HG03095 (cell line): ENCODE data around the gene RGR.

Experiments used
- ATAC-seq: cut with Tn5 transposase; IDR thresholded peaks from one replicate; pipeline ENCODE4 v1.9.1; 2021; ENCODE audit warnings: moderate library complexity; ENCODE audit not compliant: unreplicated experiment

RGR gene

DNA sequence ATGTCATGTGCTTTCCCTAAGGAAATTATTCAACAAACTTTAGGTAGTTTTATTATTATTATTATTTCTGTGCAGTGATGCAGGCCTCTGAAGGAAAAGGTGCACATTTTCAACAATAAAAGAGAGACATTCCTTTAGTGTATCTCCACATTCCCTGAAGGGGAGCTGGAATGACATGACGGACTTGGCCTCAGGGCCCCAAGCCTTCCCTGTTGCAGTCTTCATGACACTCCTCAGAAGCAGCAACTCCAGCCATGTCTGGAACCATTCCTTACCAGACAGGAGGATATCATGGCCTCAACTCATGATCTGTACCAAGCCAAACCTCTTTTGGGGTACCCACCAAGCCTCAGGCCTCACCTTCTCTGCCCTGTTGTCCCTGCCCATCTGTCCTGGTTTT is 48.3 kb downstream of the RGR start:
- no peak for ATAC-seq

DNA sequence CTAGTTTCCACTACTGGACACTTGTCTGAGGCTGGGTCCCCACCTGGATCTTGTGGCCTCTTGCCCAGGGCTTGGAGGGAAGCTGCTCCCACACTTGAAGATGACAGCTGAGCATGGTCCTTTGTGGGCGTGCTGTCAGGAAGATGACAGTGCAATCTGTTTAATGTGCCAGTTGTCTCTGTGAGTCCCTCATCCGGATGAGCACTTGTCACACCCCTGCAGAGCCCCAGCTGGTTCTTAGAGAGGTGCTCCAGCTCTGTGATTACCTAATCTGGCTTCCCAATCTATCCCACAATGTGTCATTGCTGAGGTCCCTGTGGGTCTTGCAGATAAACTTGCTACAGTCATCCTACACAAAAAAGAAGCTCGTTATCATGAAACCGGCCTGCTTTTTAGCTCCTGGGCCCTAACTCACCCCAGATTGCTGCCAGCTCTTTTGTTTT is 48.7 kb downstream of the RGR start:
- no peak for ATAC-seq

DNA sequence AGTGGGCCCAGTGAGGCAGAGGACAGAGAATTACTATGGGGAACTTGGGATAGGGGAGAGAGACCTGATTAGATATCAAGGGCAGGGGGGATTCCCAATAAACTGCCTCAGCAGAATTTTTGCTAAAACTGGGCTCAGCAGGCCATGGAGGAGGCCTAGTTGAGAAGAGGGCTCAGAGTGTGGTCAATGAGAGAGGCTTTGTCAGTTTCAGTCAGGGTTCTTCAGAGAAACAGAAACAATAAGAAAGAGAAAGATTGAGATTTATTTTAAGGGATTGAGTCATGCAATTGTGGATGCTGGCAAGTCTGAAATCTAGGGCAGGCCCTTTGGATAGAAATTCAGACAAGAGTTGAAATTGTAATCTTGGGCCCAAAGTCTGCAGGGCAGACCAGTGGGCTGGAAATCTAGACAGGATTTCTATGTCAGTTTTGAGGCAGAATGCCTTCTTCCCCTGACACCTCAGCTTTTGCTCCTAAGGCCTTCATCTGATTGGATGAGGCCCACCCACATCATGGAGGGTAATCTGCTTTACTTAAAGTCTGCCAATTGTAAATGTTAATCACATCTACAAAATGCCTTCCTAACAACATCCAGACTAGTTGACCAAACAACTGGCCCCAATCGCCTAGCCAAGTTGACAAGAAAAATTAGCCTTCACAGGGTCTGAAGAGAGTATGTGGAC is 50.1 kb downstream of the RGR start:
- ATAC-seq: peak; percentile 80

DNA sequence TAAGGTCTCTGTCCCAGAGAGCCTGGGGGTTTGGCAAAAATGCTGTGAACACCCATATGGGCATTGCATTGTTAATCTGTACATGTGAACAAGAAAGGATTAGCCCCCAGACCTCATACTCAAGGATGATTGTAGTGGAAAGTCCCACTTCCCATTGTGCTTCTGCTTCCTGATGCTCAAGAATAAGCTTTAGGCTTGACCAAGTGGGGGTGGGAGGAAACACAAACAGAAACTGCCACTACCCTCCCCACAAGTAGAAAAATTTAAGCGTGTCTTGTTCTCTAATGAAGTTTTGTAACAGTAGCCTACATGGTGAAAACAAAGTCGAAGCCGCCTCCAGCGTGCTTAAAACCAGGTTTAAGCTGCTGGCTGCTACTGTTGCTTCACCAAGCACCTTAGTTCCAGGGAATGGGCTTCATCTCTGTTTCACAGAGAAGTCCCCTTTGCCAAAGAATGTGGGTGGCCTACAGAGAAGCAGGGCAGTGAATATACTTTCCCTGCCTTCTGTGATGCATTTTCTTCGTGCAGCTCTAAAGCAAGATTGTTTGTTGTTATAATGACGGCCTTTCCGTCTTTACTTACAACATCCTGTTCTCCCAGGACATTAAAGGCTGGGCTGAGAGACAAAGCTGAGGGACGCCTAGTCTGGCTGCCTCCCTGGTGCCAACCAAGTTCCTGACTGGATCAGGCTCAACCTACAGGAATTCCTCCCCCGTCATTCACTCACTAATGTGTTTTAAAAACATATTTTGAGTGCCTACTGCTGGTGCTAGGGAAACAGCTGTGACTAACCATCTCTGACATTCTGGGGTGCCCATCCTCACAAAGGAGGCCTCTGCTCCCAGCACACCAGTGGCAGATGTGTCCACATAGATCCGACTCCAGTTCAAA is 51.5 kb downstream of the RGR start:
- ATAC-seq: no peak

DNA sequence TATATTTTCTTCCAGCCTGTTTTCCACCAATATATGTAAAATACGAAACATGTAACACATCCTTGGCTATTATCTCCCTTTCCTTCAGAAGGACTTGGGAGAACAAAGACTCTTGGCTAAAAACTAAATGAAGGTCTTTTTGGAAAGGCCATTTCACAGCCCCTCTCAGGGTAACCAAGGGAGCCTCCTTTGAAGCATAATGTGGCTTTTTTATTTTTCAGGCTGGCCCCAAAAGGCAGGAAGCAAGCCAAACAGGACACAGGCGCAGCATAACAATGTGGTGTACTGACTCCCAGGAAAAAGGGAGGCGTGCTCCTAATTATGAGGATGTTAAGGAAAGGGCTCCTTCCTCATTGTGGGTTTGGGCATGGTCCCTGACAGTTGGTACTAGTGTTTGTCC is 53.2 kb downstream of the RGR start:
- no peak for ATAC-seq

DNA sequence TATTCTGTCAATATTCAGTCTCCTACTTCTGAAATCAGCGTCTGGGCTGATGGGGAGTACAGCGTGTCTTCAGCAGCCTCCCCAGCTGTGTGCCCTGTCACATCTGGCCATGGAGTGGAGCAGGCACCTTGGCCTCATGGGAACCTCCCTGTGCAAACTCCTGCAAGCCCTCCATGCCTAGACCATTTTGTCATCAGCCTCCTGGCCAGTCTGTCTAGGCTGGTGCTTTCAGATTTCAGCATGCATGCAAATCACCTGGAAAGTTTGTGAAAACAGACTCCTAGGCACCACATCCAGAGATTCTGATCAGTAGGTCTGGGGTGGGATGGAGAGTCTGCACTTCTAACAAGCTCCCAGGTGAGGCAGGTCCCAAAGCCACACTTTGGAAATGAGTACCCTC is 57.4 kb downstream of the RGR start:
- no peak for ATAC-seq

DNA sequence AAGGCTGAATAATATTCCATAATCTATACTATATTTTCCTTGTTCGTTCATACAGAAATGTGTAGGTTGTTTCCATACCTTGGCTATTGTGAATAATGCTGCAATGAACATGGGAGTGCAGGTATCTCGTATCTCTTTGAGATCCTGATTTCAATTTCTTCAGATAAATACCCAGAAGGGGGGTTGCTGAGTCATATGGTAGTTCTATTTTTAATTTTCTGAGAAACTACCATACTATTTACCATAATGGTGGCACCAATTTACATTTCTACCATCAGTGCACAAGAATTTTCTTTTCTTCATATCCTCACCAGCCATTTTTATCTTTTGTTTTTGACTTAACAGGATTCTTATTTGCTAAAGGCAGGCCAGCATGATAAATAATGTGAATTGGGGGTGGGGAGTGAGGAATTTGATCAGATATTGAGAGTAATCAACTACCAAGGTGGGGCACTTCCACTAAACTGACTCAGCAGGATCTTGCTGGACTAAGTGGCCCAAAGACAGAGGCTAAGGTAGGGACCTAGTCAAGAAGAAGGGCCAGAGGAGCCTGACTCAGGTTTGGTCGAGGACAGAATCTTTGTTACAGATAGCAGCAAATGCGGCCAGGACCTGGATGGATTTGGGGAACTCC is 62.0 kb downstream of the RGR start:
- ATAC-seq: no peak

DNA sequence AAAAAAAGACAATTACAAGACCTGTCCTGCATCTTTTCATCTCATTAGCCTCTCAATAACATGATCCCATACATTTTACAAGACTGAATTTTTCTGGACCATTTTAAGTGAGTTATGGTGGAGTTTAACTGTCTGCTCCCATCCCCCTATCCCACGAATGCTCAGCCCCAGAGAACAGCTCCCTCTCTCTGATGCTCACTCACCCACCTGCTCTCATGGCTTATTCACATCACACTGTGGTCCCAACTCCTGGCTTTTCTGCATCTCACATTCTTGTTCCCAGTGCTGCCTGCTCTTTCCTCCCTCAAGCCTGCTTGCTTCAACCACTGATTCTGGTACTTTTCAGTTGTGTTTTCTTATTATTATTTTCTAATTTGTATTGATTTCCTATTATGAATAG is 63.2 kb downstream of the RGR start:
- ATAC-seq: no peak

DNA sequence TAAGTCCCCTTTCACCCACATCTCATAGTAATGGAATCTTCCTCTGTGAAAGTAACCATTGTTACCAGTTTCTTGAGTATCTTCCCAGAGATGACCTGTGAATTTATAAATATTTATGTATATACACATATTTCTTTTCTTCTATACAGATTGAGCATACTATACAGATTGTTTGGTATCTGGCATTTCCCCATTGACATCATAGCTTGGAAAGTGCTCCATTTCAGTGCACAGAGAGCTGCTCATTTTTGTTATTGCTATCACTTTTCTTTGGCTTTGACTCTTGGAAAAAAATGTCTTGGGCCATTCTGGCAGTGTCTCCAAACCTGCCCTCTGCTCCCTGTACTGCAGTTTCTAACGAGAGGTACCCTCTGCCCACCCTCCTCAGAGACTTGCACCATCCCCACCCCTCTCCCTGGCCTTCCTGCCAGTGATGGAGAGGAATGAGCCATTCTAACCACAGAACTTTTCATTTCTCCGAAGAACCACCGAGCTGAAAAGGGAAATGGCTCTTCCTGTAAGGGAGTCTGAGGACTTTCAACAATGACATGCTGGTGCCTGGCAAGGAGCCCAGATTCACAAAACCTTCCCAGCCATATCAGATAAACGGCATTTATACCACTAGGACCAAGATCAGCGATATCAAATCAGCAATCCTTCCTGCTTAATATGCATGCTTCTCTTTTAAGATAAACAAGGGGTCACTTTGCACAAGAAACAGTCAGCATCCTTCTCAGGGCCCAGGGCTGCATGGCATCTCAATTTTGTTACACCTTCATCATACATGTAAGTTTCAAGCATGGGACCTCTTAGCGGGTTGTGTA is 63.8 kb downstream of the RGR start:
- ATAC-seq: no peak
